Astrocyte of the spinal cord (primary cell): ENCODE measurements around the gene ITSN2.
A peak's percentile ranks its signal among the peaks of the same experiment; 100 is the strongest.

Experiments used
- DNase-seq: peaks from one replicate; pipeline ENCODE4 v3.0.0; 2011; ENCODE audit warnings: low read depth, low spot score
- H3K4me3 ChIP-seq: 2 replicates; pipeline ENCODE4 v1.5.1; 2011; ENCODE audit warnings: low read depth, mild to moderate bottlenecking, low read length, moderate library complexity
- CTCF ChIP-seq: IDR thresholded peaks from 2 replicates; pipeline ENCODE4 v1.5.1; 2012; ENCODE audit warnings: low read depth, mild to moderate bottlenecking, low read length, inconsistent platforms
- in situ Hi-C: cut with HindIII; loops from 2 replicates; pipeline ENCODE4 v1.10.0; 2017; ENCODE audit warnings: low sequenced_read_pairs

The ITSN2 gene

GRCh38 chr2:24402242-24403097 is 42.1 kb upstream of the ITSN2 start:
- TF ChIP-seq CTCF, result no peak
- DNase-seq, result no peak
- in situ Hi-C loops, result no loop called here
- H3K4me3 ChIP-seq, result peak overlapping the region; percentile 18

GRCh38 chr2:24400207-24400907 is 40.0 kb upstream of the ITSN2 start:
- no peak for DNase-seq
- H3K4me3 ChIP-seq, result no peak overlapping the region
- in situ Hi-C loops, result no loop called here
- TF ChIP-seq CTCF, result no peak

GRCh38 chr2:24399434-24400206 is 39.3 kb upstream of the ITSN2 start:
- no peak overlapping the region for H3K4me3 ChIP-seq
- in situ Hi-C loops, result no loop called here
- no peak for TF ChIP-seq CTCF
- no peak for DNase-seq

- no peak for TF ChIP-seq CTCF
- no peak for DNase-seq
- in situ Hi-C loops, result no loop called here
- no peak overlapping the region for H3K4me3 ChIP-seq
These were observed 34.7 kb upstream of the ITSN2 start for GRCh38 chr2:24394998-24395397.

- no peak for TF ChIP-seq CTCF
- no peak for DNase-seq
- in situ Hi-C loops, result no loop called here
- no peak overlapping the region for H3K4me3 ChIP-seq
These were observed 32.3 kb upstream of the ITSN2 start for GRCh38 chr2:24392542-24393059.

GRCh38 chr2:24385366-24385765 is 25.0 kb upstream of the ITSN2 start:
- TF ChIP-seq CTCF, result no peak
- DNase-seq, result no peak
- in situ Hi-C loops, result no loop called here
- H3K4me3 ChIP-seq, result no peak overlapping the region
